ENCODE measurements around the gene NGB. TPM values are rescaled to one million over a fixed set of nuclear protein-coding genes. Genes with fewer than 3 reads are reported as not detected.

The NGB gene
- total RNA-seq, 2 donors from 2014 or later, result not detected

DNA sequence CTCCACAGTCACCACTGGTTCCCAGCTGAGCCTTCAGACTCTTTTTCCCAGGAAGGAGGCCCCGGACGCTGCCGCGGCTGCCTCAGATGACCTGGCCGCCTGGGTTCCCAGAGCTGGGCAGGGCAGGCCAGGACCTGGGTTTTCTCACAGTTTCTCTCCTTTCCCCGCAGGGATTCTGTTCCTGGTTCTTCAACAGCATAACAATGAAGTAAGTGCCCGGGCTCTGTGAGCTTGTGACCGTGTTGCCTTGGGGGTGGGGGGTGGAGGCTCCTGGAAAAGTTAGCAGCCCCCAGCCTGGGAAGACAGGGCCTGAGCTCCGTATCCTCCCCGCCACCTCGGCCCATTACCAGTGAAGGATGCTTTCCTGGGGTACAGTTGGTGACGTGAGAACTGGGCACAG, 45.8 kb downstream of the NGB start:
- no peaks in the 10 kb centered on the region for H3K9me3 Mint-ChIP-seq
- H3K27me3 ChIP-seq (ENCODE audit: control insufficient read depth, insufficient read depth, low read length, poor library complexity, severe bottlenecking), result no peaks in the 10 kb centered on the region
- DNase-seq, result no peak
- no peak overlapping the region for H3K4me3 ChIP-seq (ENCODE audit: low read length)
- no peak overlapping the region for H3K27ac Mint-ChIP-seq
- peaks cover 2% of the 10 kb centered on the region for H3K27me3 Mint-ChIP-seq (ENCODE audit: insufficient read depth)
- no peaks in the 10 kb centered on the region for H3K36me3 Mint-ChIP-seq (ENCODE audit: low read depth)
- peaks cover 12% of the 10 kb centered on the region for H3K4me1 ChIP-seq (ENCODE audit: control insufficient read depth, insufficient read depth, low read length)
- no peak overlapping the region for H3K27ac ChIP-seq (ENCODE audit: low read depth, low read length)
- no peak overlapping the region for H3K9ac ChIP-seq (ENCODE audit: extremely low read depth, low read length, poor library complexity, severe bottlenecking)
- H3K9me3 ChIP-seq (ENCODE audit: control insufficient read depth, low read length), result no peaks in the 10 kb centered on the region
- H3K4me3 Mint-ChIP-seq, result no peak overlapping the region
- no peaks in the 10 kb centered on the region for H3K36me3 ChIP-seq (ENCODE audit: control insufficient read depth, insufficient read depth, low read length)
- H3K4me1 Mint-ChIP-seq, result peaks cover 31% of the 10 kb centered on the region
- WGBS, 2 experiments (ENCODE audit: insufficient coverage in 1 of 2, insufficient read length in 1 of 2), result 80 to 91% methylated on average over 6 to 12 of the region's 12 CpGs
- TF ChIP-seq, protein P1, sequence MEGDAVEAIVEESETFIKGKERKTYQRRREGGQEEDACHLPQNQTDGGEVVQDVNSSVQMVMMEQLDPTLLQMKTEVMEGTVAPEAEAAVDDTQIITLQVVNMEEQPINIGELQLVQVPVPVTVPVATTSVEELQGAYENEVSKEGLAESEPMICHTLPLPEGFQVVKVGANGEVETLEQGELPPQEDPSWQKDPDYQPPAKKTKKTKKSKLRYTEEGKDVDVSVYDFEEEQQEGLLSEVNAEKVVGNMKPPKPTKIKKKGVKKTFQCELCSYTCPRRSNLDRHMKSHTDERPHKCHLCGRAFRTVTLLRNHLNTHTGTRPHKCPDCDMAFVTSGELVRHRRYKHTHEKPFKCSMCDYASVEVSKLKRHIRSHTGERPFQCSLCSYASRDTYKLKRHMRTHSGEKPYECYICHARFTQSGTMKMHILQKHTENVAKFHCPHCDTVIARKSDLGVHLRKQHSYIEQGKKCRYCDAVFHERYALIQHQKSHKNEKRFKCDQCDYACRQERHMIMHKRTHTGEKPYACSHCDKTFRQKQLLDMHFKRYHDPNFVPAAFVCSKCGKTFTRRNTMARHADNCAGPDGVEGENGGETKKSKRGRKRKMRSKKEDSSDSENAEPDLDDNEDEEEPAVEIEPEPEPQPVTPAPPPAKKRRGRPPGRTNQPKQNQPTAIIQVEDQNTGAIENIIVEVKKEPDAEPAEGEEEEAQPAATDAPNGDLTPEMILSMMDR (conservative IDR thresholded peaks at IDR 0.05), result no peak

GRCh38 chr14:77224212-77224611, 46.8 kb downstream of the NGB start:
- Histone ChIP-seq H3K27ac (ENCODE audit: low read depth, low read length) (no peak overlapping the region), H3K9ac (ENCODE audit: extremely low read depth, low read length, poor library complexity, severe bottlenecking) (no peak overlapping the region)
- H3K27me3 Mint-ChIP-seq (ENCODE audit: insufficient read depth), result peaks cover 2% of the 10 kb centered on the region

GRCh38 chr14:77222546-77223225, 48.3 kb downstream of the NGB start:
- H3K27ac ChIP-seq (ENCODE audit: low read depth, low read length), result no peak overlapping the region
- DNase-seq, result peak; percentile 86
- Mint-ChIP-seq H3K27ac (peak overlapping the region; percentile 52), H3K4me1 (peaks cover 34% of the 10 kb centered on the region), H3K27me3 (ENCODE audit: insufficient read depth) (peaks cover 2% of the 10 kb centered on the region), H3K9me3 (no peaks in the 10 kb centered on the region), H3K36me3 (ENCODE audit: low read depth) (no peaks in the 10 kb centered on the region), H3K4me3 (no peak overlapping the region)
- WGBS, 2 experiments (ENCODE audit: insufficient coverage in 1 of 2, insufficient read length in 1 of 2), result 25 to 30% methylated on average over 9 to 10 of the region's 10 CpGs
- peaks cover 12% of the 10 kb centered on the region for H3K4me1 ChIP-seq (ENCODE audit: control insufficient read depth, insufficient read depth, low read length)
- H3K4me3 ChIP-seq (ENCODE audit: low read length), result no peak overlapping the region
- no peaks in the 10 kb centered on the region for H3K27me3 ChIP-seq (ENCODE audit: control insufficient read depth, insufficient read depth, low read length, poor library complexity, severe bottlenecking)
- H3K9me3 ChIP-seq (ENCODE audit: control insufficient read depth, low read length), result no peaks in the 10 kb centered on the region
- H3K36me3 ChIP-seq (ENCODE audit: control insufficient read depth, insufficient read depth, low read length), result no peaks in the 10 kb centered on the region
- TF ChIP-seq, protein P1 (conservative IDR thresholded peaks at IDR 0.05), result no peak
- H3K9ac ChIP-seq (ENCODE audit: extremely low read depth, low read length, poor library complexity, severe bottlenecking), result no peak overlapping the region

More at GRCh38 chr14:77224212-77224611, 46.8 kb downstream of the NGB start:
- Mint-ChIP-seq H3K36me3 (ENCODE audit: low read depth) (no peaks in the 10 kb centered on the region), H3K4me1 (peaks cover 34% of the 10 kb centered on the region), H3K9me3 (no peaks in the 10 kb centered on the region), H3K4me3 (no peak overlapping the region), H3K27ac (peak overlapping the region; percentile 42)
- 68 to 81% methylated on average over 3 to 4 of the region's 4 CpGs for WGBS, 2 experiments (ENCODE audit: insufficient coverage in 1 of 2, insufficient read length in 1 of 2)
- TF ChIP-seq, protein P1 (conservative IDR thresholded peaks at IDR 0.05), result no peak
- no peak for DNase-seq
- Histone ChIP-seq H3K9me3 (ENCODE audit: control insufficient read depth, low read length) (no peaks in the 10 kb centered on the region), H3K4me1 (ENCODE audit: control insufficient read depth, insufficient read depth, low read length) (peaks cover 12% of the 10 kb centered on the region), H3K36me3 (ENCODE audit: control insufficient read depth, insufficient read depth, low read length) (no peaks in the 10 kb centered on the region), H3K27me3 (ENCODE audit: control insufficient read depth, insufficient read depth, low read length, poor library complexity, severe bottlenecking) (no peaks in the 10 kb centered on the region), H3K4me3 (ENCODE audit: low read length) (no peak overlapping the region)

Measured in endodermal cell (in vitro differentiated cells).